Breast epithelium (tissue), 4 donors: Measurements from ENCODE around the gene PATJ. TPM values are rescaled to one million over a fixed set of nuclear protein-coding genes. Genes with fewer than 3 reads are reported as not detected.

Experiments
- DNase-seq, 2 donors: peaks; one replicate each; pipeline ENCODE4 v3.0.0-alpha.2; 2019; ENCODE audit warnings: low spot score in 2 of 2
- H3K27ac ChIP-seq, 2 donors: fragments of 200-600 bp; sonication (generic) in 1 of 2; one replicate each; pipeline ENCODE4 v1.5.1; 2016 to 2019; ENCODE audit warnings: mild to moderate bottlenecking in 1 of 2
- H3K27me3 ChIP-seq, 2 donors: fragments of 200-600 bp; sonication (generic) in 1 of 2; one replicate each; pipeline versions ENCODE4 v1.5.1 to v1.6.0; 2017 to 2019; ENCODE audit warnings: control low read depth in 1 of 2, mild to moderate bottlenecking in 1 of 2
- H3K36me3 ChIP-seq: fragments of 200-600 bp; one replicate; pipeline ENCODE4 v1.5.1; 2019
- H3K4me1 ChIP-seq, 2 donors: fragments of 200-600 bp; sonication (generic); one replicate each; pipeline ENCODE4 v1.5.1; 2016 to 2019; ENCODE audit warnings: control low read depth in 1 of 2
- H3K4me3 ChIP-seq, 3 donors: fragments of 200-600 bp; sonication (generic); 1 replicate in 2 of 3; 2 replicates in 1 of 3; pipeline ENCODE4 v1.5.1; 2016 to 2019; ENCODE audit warnings: mild to moderate bottlenecking in 3 of 3, moderate library complexity in 2 of 3
- H3K9me3 ChIP-seq, 2 donors: fragments of 200-600 bp; sonication (generic) in 1 of 2; one replicate each; pipeline ENCODE4 v1.5.1; 2016 to 2019; ENCODE audit warnings: control low read depth in 1 of 2
- POLR2A ChIP-seq: fragments of 450-650 bp; IDR thresholded peaks from one replicate; pipeline ENCODE4 v1.6.1; 2016; ENCODE audit warnings: antibody characterized with exemption, mild to moderate bottlenecking, moderate library complexity
- POLR2AphosphoS5 ChIP-seq, 3 donors: sonication (generic); formaldehyde crosslinking; IDR thresholded peaks; one replicate each; pipeline ENCODE4 v1.6.1; 2017; ENCODE audit warnings: antibody characterized with exemption in 3 of 3
- intact Hi-C: fragments of 100-400 bp; cut with DNase I; formaldehyde crosslinking; loops from one replicate; pipeline ENCODE4 v1.15.1; 2023; ENCODE audit warnings: low total_unique reads
- total RNA-seq, 3 donors: library from RNA; depleted of rRNA; stranded (reverse); fragments of >200 nt; gene quantifications; one replicate each; pipeline ENCODE4 v1.1.0, GENCODE V29; 2016
- TF ChIP-seq, protein P1 (sequence below), 3 donors: fragments of 450-650 bp; IDR thresholded peaks; one replicate each; pipeline ENCODE4 v1.5.1; 2016 to 2017; ENCODE audit warnings: antibody characterized with exemption in 3 of 3, mild to moderate bottlenecking in 3 of 3, moderate library complexity in 3 of 3

The PATJ gene
- total RNA-seq, 3 donors from 2014 or later: 20.8 to 193 (median 129) TPM

DNA sequence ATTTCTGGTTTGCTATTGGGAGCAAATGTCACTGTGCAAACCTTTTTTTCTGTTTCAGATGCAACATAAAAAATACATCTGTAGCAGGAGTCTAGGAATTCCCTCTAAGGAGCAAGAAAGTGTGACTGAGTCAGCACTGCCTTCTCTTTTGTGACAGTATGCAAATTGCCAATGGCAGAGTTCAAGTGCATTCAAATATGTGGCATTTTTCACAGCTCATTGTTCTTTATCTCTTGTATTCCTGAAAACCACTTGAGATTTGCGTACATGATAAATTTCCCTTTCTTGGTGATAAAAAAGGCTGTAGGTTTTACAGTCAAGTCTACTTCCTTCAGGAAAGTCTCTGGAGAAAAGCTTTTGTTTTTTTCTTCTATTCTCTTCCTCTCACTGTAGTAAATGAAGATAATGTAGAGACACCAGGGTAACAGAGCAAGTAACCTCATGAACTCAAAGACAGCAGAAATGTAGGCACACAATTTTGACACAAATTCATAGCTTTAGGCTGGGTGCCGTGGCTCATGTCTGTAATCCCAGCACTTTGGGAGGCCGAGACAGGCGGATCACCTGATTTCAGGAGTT lies 322.6 kb downstream of the PATJ start:
- Histone ChIP-seq H3K27me3 (no peaks in the 10 kb centered on the region), H3K36me3 (no peaks in the 10 kb centered on the region), H3K4me3 (no peak overlapping the region), H3K9me3 (peaks cover 0 to 6% of the 10 kb centered on the region in 2 donors), H3K27ac (no peak overlapping the region), H3K4me1 (no peaks in the 10 kb centered on the region)
- DNase-seq: no peak
- intact Hi-C loops: no loop called here
- TF ChIP-seq POLR2A (no peak), POLR2AphosphoS5 (IDR thresholded peaks at IDR 0.05) (no peak)
- TF ChIP-seq, protein P1, sequence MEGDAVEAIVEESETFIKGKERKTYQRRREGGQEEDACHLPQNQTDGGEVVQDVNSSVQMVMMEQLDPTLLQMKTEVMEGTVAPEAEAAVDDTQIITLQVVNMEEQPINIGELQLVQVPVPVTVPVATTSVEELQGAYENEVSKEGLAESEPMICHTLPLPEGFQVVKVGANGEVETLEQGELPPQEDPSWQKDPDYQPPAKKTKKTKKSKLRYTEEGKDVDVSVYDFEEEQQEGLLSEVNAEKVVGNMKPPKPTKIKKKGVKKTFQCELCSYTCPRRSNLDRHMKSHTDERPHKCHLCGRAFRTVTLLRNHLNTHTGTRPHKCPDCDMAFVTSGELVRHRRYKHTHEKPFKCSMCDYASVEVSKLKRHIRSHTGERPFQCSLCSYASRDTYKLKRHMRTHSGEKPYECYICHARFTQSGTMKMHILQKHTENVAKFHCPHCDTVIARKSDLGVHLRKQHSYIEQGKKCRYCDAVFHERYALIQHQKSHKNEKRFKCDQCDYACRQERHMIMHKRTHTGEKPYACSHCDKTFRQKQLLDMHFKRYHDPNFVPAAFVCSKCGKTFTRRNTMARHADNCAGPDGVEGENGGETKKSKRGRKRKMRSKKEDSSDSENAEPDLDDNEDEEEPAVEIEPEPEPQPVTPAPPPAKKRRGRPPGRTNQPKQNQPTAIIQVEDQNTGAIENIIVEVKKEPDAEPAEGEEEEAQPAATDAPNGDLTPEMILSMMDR (IDR thresholded peaks at IDR 0.05): no peak

GRCh38 chr1:62066713-62067112 lies 324.4 kb downstream of the PATJ start:
- TF ChIP-seq POLR2AphosphoS5 (IDR thresholded peaks at IDR 0.05): no peak
- TF ChIP-seq, protein P1 (IDR thresholded peaks at IDR 0.05): no peak
- TF ChIP-seq POLR2A: no peak
- H3K27me3 ChIP-seq: no peaks in the 10 kb centered on the region
- no peak for DNase-seq
- peaks cover 0 to 6% of the 10 kb centered on the region in 2 donors for H3K9me3 ChIP-seq
- intact Hi-C loops: no loop called here
- H3K4me1 ChIP-seq: no peaks in the 10 kb centered on the region
- no peaks in the 10 kb centered on the region for H3K36me3 ChIP-seq
- H3K27ac ChIP-seq: no peak overlapping the region
- no peak overlapping the region for H3K4me3 ChIP-seq

DNA sequence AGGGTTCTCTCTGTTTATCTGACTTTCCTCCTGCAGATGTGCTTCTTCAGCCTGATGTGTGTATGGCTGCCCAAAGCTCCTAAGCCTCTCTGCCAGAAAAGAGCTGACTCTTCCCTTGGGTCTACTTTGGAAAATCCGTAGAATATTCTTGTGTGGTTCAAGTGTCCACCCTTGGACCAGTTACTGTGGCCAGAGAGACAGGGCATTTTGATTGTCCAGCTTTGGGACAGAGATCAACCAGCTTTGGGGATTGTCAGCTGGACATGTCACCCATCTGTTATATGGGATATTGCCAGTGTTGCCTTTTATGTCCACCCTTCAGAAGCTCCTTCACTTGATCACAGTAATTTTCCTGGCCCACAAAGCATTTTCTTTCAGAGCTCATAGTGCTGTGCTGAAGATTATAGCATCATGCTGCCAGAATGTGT lies 326.1 kb downstream of the PATJ start:
- no peaks in the 10 kb centered on the region for H3K4me1 ChIP-seq
- H3K27ac ChIP-seq: peak overlapping the region; percentile 41 to 73
- intact Hi-C loops: no loop called here
- H3K4me3 ChIP-seq: no peak overlapping the region
- H3K9me3 ChIP-seq: no peaks in the 10 kb centered on the region
- H3K27me3 ChIP-seq: no peaks in the 10 kb centered on the region
- no peaks in the 10 kb centered on the region for H3K36me3 ChIP-seq
- DNase-seq: no peak
- TF ChIP-seq, protein P1 (IDR thresholded peaks at IDR 0.05): no peak
- TF ChIP-seq POLR2AphosphoS5 (IDR thresholded peaks at IDR 0.05): no peak
- no peak for TF ChIP-seq POLR2A

DNA sequence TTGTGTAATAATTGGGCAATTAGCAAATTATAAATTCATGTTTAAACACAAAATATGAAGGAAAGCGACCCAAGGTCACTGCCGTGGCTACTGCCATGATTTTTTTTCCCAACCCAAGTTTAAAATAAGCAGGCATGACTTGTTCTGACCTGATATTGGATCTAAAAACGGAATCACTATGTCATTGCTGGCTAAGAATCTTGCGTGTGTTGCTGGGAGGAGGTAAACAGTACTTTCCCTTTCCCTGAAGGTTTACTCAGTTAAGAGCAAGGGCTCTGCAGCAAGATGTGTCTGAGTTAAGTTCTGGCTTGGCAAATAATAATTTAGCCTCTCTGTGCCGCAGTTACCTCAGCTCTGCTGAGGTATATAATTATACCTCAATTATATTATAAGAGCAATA lies 326.7 kb downstream of the PATJ start:
- H3K36me3 ChIP-seq: no peaks in the 10 kb centered on the region
- TF ChIP-seq, protein P1 (IDR thresholded peaks at IDR 0.05): no peak
- TF ChIP-seq POLR2AphosphoS5 (IDR thresholded peaks at IDR 0.05) (no peak), POLR2A (no peak)
- intact Hi-C loops: no loop called here
- H3K9me3 ChIP-seq: no peaks in the 10 kb centered on the region
- H3K4me3 ChIP-seq: no peak overlapping the region
- DNase-seq: no peak
- no peaks in the 10 kb centered on the region for H3K27me3 ChIP-seq
- H3K27ac ChIP-seq: peak overlapping the region; percentile 41 to 73
- no peaks in the 10 kb centered on the region for H3K4me1 ChIP-seq

DNA sequence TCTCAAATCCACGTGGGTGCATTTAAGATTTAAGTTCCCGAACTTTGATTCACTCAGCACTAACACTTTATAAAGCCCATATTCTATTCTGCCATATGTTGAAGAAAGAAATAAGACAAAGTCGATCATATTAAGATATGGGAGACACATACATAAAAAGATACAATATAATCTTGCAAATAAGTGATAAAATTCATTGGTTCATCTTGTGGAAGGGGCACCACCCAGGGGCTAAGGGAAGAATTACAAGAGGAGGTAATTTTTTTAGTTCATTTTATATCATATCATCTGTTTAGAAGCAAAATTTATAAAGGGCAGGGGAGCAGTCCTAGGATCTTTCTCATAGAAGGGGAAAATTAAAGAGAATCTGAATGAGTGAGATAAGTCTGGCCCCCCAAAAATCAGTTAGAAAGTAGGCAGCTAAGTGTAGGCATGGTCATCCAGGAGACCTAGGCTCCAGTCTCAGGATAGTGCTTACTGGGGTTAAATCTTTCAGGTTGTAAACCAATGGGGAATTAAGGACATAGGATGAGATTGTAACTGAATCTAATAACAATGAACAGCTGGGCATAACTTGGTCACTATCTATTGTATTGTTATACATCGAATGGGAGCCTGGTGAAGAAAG lies 328.2 kb downstream of the PATJ start:
- no peak overlapping the region for H3K4me3 ChIP-seq
- H3K9me3 ChIP-seq: no peaks in the 10 kb centered on the region
- H3K4me1 ChIP-seq: no peaks in the 10 kb centered on the region
- no peaks in the 10 kb centered on the region for H3K36me3 ChIP-seq
- no peaks in the 10 kb centered on the region for H3K27me3 ChIP-seq
- H3K27ac ChIP-seq: no peak overlapping the region
- intact Hi-C loops: no loop called here
- no peak for DNase-seq
- TF ChIP-seq, protein P1 (IDR thresholded peaks at IDR 0.05): peak in 1 of 3 donors; percentile 25
- TF ChIP-seq POLR2A: no peak
- TF ChIP-seq POLR2AphosphoS5 (IDR thresholded peaks at IDR 0.05): no peak
